Activated gamma-delta T cell (primary cell): Measurements from ENCODE around the gene MYL5.
A peak's percentile ranks its signal among the peaks of the same experiment; 100 is the strongest.
"Not testable (repeated sequence)": the region's sequence is repeated elsewhere in the genome, so short reads cannot be mapped to it uniquely, and the experiment has no call there.

Experiments
- DNase-seq: peaks from one replicate; lab custom pipeline; 2025; lab: John Stamatoyannopoulos, UW

The MYL5 gene

DNA sequence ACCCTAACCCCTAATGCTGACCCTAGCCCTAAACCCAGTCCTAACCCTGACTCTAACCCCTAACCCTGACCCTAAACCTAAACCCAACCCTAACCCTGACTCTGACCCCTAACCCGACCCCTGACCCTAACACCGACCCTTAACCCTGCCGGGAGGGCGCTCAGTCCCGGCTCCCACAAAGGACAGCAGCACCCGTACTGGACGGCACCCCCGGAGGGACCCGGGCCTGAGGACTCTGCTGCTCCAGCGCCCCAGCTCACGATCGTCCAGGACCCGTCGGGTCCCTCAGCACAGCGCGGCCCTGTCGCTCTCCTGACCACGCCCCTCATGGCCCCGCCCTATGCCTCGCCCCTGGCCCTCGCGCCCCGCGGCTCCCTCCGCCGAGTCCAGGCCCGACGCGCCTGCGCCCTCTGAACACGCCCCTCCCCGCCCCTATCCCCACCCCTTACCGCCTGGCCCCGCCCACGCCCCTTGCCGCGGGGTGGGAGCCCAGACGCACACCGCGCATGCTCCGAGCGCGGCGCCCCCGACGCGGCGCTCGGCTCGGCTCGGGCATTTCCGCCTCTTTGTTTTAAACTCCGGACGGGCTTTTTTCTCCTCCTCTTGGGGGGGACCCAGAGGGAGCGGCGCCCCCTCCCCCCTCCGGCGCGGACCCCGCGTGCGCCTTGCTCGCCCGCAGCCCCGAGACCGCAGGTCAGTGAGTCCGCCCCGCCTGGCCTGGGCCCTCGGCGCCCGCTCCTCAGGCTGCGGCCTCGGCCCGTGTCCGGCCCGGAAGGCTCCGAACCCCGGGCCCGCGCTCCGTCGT lies 31.1 kb downstream of the MYL5 start, which contains the start of gene PCGF3:
Gene PCGF3, plus strand, starts transcription at position 555 of the 805 bp plus-strand sequence. CDS start 27,849 bp downstream, outside the sequence.
- peak; percentile 94 for DNase-seq

GRCh38 chr4:706083-706633 lies 31.8 kb downstream of the MYL5 start:
- not testable (repeated sequence) for DNase-seq

- DNase-seq, result no peak
Measured at GRCh38 chr4:706834-707598, 32.7 kb downstream of the MYL5 start.

DNA sequence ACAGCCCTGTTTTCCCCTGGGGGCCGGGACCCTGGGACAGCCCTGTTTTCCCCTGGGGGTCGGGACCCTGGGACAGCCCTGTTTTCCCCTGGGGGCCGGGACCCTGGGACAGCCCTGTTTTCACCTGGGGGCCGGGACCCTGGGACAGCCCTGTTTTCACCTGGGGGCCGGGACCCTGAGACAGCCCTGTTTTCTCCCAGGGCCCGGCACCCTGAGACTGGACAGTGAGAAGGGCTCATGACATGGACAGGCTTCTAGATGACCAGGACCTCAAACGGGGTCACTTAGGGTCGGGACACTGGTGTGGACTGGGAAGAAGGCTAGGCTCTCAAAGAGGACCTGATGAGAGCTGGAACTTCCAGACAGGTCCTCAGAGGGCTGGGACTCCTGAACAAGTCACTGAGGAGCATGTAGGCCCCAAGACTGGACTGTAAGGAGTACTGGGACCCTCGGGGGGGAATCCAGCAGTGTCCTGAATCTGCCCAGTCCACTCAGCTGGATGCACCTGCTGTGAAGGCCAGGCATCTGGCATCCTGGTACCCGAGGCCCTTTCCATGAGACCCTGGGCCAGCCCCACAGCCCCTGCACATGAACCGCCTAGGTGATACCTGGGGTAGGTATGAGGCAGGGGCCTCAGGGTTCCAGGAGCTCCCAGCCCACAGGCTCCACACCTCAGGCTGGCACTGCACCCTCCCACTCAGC lies 33.7 kb downstream of the MYL5 start:
- DNase-seq, result no peak

GRCh38 chr4:708631-708933 lies 34.2 kb downstream of the MYL5 start:
- DNase-seq, result no peak

DNA sequence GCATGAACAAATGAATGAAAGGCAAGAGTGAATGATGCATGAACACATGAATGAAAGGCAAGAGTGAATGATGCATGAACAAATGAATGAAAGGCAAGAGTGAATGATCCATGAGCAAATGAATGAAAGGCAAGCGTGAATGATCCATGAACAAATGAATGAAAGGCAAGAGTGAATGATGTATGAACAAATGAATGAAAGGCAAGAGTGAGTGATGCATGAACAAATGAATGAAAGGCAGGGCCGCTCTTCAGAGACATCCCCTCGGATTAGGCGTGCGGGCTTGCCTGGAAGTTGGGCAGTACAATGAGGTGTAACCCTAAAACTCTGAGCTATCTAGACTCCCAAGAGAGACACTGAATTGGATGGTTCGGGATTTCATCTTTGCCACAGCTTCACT lies 35.0 kb downstream of the MYL5 start:
- no peak for DNase-seq

- DNase-seq, result no peak
Measured at GRCh38 chr4:710116-710515, 35.8 kb downstream of the MYL5 start.

DNA sequence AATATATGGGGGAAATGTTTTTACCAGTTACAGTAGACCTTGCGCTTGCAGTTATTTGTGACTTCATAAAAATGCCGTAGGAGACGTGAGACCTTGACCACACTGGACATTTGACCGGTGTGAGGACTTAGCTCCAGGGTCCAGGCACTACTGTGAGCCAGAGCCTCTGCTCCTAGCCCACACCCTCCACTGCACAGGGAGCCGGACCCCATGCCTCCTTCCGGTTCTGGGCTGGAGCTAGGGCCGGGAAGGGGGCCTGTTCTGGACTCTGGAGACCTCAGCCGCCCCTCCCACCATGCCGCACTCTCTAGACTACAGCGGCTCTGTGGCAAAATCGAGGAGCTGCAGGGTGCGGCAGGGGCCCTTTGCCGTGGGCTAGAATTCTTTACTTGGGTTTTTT lies 36.6 kb downstream of the MYL5 start:
- DNase-seq, result no peak

GRCh38 chr4:712093-712492 lies 37.8 kb downstream of the MYL5 start:
- no peak for DNase-seq

DNA sequence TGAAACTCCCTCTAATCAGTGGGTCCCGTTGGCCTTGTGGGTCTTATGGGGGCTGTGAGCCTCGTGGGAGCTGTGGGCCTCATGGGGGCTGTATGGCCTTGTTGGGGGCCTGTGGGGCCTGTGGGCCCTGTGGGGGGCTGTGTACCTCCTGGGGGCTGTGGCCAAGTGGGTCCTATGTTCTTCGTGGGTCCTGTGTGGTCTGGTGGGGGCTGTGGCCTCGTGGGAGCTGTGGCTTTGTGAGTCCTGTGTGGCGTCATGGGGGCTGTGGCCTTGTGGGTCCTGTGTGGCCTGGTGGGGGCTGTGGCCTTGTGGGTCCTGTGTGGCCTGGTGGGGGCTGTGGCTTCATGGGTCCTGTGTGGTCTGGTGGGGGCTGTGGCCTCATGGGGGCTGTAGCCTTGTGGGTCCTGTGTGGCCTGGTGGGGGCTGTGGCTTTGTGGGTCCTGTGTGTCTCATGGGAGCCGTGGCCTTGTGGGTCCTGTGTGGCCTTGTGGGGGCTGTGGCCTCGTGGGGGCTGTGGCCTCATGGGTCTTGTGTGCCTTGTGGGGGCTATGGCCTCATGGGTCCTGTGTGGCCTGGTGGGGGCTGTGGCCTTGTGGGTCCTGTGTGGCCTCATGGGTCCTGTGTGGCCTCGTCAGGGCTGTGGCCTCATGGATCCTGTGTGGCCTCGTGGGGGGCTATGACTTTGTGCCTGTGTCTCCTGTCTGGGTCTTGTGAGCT lies 38.7 kb downstream of the MYL5 start:
- no peak for DNase-seq

DNA sequence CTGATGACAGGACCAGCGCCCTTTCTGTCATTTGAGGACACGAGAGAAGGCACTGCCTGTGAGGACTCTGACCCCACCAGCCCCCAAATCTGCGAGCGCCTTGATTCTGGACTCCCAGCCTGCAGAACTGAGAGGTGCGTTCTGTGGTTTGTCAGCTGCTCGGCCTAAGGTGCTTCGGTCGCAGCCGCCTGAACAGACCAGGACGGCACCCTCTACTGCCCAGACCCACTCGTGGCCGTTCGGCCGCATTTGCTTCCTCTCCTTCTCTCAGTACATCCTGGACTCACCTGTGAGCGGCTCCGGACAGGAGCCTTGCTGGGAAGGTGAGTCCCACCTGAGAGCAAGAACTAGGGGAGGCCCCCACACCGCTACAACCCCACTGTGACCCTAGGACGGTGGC lies 39.7 kb downstream of the MYL5 start:
- no peak for DNase-seq

GRCh38 chr4:717601-718320 lies 43.4 kb downstream of the MYL5 start:
- no peak for DNase-seq

DNA sequence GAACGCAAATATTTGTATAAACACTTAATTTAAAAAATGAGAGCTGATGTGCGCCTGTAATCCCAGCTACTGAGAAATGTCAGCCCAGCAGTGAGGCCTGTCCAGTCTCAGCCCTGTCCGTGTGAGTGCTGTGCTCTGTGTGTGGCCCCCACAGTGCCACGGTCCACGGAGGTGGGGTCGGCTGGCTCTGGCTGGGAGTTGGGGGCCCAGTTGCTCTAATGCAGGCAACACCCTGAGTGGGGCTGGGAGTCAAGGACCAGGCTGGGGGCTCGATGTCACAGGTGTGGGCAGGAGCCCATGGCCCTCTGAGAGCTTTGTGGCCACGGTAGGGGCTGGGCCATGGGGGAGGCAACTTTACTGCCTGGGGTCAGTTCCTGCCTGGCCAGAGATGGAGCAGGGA lies 44.1 kb downstream of the MYL5 start:
- no peak for DNase-seq

DNA sequence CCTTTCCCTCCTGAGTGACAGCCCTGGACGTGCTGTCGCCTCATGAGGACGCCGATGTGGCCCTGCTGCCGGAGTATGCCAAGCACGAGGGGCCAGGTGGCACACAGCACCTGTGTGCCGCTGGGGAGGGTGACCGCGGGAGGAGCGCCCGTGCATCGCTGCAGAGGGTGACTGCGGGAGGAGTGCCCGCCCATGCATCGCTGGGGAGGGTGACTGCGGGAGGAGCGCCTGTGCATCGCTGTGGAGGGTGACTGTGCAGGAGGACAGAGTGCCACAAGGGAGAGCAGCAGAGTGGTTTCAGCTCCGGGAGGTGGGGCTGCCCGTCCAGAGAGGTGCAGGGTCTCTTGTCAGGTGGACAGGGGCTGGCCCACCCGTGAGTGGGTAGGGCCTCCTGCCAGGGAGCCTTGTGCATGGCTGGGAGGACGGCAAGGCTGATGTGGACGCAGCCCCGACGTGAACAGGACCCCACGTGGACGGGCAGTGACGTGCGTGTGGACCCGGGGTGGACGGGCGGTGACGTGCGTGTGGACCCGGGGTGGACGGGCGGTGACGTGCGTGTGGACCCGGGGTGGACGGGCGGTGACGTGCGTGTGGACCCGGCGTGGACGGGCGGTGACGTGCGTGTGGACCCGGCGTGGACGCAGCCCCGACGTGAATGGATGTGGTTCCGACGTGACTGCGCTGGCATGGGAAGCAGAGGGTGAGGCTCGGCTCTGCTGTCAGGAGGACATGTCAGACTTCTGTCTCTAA lies 45.9 kb downstream of the MYL5 start:
- no peak for DNase-seq

GRCh38 chr4:721261-722168 lies 47.2 kb downstream of the MYL5 start:
- DNase-seq, result no peak

GRCh38 chr4:722169-722725 lies 47.9 kb downstream of the MYL5 start:
- no peak for DNase-seq

- DNase-seq, result no peak
Measured at GRCh38 chr4:722851-723360, 48.6 kb downstream of the MYL5 start.

- no peak for DNase-seq
Measured at GRCh38 chr4:723751-724530, 49.6 kb downstream of the MYL5 start.
